Ovary (tissue), 9 donors: ENCODE data around the gene PAX2. TPM values are rescaled to one million over a fixed set of nuclear protein-coding genes. Genes with fewer than 3 reads are reported as not detected.

Experiments
- DNase-seq, 5 donors: peaks; one replicate each; pipeline ENCODE4 v3.0.0-alpha.2; 2019 to 2020
- H3K27ac ChIP-seq, 2 donors: fragments of 200-600 bp; one replicate each; pipeline versions ENCODE4 v1.5.1 to v1.8.0; 2019 to 2022
- H3K27me3 ChIP-seq: fragments of 200-600 bp; one replicate; pipeline ENCODE4 v1.8.0; 2022
- H3K36me3 ChIP-seq: fragments of 200-600 bp; sonication (generic); one replicate; pipeline ENCODE4 v1.5.1; 2019
- H3K4me1 ChIP-seq: one replicate; pipeline ENCODE4 v1.8.1; 2013; ENCODE audit warnings: mild to moderate bottlenecking, moderate library complexity; ENCODE audit not compliant: insufficient read depth
- H3K4me3 ChIP-seq: fragments of 200-600 bp; sonication (generic); one replicate; pipeline ENCODE4 v1.5.1; 2017
- H3K9me3 ChIP-seq, 2 donors: fragments of 200-600 bp in 1 of 2; sonication (generic) in 1 of 2; one replicate each; pipeline versions ENCODE4 v1.5.1 to v1.8.1; 2013 to 2019; ENCODE audit warnings: mild to moderate bottlenecking in 1 of 2, moderate library complexity in 1 of 2
- EP300 ChIP-seq: sonication (generic); formaldehyde crosslinking; IDR thresholded peaks from one replicate; pipeline ENCODE4 v1.6.1; 2017; ENCODE audit warnings: antibody characterized with exemption
- POLR2A ChIP-seq: fragments of 450-650 bp; IDR thresholded peaks from one replicate; pipeline ENCODE4 v1.6.1; 2017; ENCODE audit warnings: antibody characterized with exemption, mild to moderate bottlenecking, moderate library complexity
- WGBS, 3 donors: extraction: QIAGEN DNeasy Blood & Tissue Kit in 1 of 3; methylation state at CpG; one replicate each; pipeline versions ENCODE4 v1.1.5 to v1.1.7; 2013 to 2017; 5-methylcytosine and 5-hydroxymethylcytosine counted together
- intact Hi-C, 4 donors: fragments of 100-400 bp; cut with DNase I; formaldehyde crosslinking; loops; one replicate each; pipeline versions ENCODE4 v1.11.0 to v1.15.1; 2022 to 2023
- polyA plus RNA-seq, 2 donors: library from polyadenylated mRNA; stranded (reverse); fragments of 200-250 nt in 1 of 2; fragments of 350-450 nt in 1 of 2; fragmentation: Illumina TruSeq in 1 of 2; extraction: RNeasy Lipid Tissue Mini Kit (QIAGEN cat#74804) in 1 of 2; gene quantifications; one replicate each; pipeline ENCODE4 v1.2.3, GENCODE V29; 2013 to 2014
- total RNA-seq, 7 donors: library from RNA; depleted of rRNA in 2 of 7; stranded (reverse); fragments of >200 nt in 2 of 7; fragmentation: NEBNext Ultra II Directional in 3 of 7; extraction: Animal tissue kit (Norgen Biotek cat#: 25700) in 3 of 7; gene quantifications; one replicate each; pipeline versions ENCODE4 v1.1.0 to v1.2.4, GENCODE V29; 2016 to 2023
- TF ChIP-seq, protein P1 (sequence below), 3 donors: fragments of 450-650 bp in 2 of 3; fragments of 200-600 bp in 1 of 3; IDR thresholded peaks; one replicate each; pipeline versions ENCODE4 v1.5.1 to v1.8.0; 2016 to 2022; ENCODE audit warnings: antibody characterized with exemption in 3 of 3, mild to moderate bottlenecking in 1 of 3
- donor health status: DM: no; HTN: no; CAD: no; lungs with moderate emphysema.
- donor health status: DM: no; HTN: no; CAD: no.
- donor health status: Bipolar disorder and iron deficiency.
- donor health status: DM: yes; HTN: yes; CAD: no.
- donor health status: DM: no; HTN: no; CAD: no.
- donor health status: DM: yes; HTN: yes; CAD: no.

Gene PAX2
- total and polyA plus RNA-seq, 9 donors, result 0.04 to 10.8 (median 2.4) TPM; not detected in 3

DNA sequence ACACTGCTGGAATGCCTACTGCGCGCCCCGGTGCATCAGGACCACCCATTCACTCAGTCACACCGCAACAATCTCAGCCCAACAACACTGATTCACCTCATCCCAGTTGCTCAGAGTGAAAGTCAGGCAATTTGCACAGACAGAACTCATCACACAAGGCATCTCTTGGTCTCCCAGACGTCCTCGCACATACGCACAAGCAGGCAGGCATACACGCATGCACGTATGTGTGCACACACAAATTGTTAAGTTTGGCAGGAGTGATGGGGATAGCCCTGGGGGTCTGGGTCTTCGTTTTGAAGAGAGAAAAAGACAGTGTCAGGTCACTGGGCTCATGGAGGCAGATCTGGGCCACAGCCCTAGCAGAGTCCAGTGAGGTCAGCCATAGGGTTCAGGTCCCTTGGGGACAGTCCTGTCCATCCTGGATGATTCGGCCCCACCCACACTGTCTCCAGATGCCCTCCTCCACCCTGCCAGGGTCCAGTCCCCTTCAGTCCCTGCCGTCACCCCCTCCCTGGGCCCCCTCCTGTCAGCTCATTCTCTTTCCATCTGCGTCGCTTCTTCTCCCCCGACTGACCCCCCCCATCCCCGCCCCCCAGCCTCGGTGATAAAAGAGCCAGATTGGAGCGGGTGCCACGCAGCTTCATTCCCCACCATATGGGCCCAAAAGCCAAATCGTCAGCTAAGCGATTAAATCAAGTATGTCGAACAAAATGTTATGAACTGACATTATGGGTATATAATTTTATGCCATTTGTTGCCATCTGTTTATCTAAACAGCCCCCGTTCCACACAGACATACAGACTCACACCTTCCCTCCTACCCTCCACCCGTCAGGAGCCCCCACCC is 118.9 kb downstream of the PAX2 start:
- intact Hi-C loops, result no loop called here
- Histone ChIP-seq H3K27me3 (no peaks in the 10 kb centered on the region), H3K36me3 (no peaks in the 10 kb centered on the region), H3K27ac (no peak overlapping the region), H3K9me3 (no peaks in the 10 kb centered on the region), H3K4me3 (no peak overlapping the region), H3K4me1 (no peaks in the 10 kb centered on the region)
- TF ChIP-seq EP300 (no peak), POLR2A (no peak)
- TF ChIP-seq, protein P1, sequence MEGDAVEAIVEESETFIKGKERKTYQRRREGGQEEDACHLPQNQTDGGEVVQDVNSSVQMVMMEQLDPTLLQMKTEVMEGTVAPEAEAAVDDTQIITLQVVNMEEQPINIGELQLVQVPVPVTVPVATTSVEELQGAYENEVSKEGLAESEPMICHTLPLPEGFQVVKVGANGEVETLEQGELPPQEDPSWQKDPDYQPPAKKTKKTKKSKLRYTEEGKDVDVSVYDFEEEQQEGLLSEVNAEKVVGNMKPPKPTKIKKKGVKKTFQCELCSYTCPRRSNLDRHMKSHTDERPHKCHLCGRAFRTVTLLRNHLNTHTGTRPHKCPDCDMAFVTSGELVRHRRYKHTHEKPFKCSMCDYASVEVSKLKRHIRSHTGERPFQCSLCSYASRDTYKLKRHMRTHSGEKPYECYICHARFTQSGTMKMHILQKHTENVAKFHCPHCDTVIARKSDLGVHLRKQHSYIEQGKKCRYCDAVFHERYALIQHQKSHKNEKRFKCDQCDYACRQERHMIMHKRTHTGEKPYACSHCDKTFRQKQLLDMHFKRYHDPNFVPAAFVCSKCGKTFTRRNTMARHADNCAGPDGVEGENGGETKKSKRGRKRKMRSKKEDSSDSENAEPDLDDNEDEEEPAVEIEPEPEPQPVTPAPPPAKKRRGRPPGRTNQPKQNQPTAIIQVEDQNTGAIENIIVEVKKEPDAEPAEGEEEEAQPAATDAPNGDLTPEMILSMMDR (IDR thresholded peaks at IDR 0.05), result no peak
- WGBS, 3 donors, result 75 to 77% (median 75%) methylated on average over 24 of the region's 24 CpGs
- DNase-seq, result no peak

DNA sequence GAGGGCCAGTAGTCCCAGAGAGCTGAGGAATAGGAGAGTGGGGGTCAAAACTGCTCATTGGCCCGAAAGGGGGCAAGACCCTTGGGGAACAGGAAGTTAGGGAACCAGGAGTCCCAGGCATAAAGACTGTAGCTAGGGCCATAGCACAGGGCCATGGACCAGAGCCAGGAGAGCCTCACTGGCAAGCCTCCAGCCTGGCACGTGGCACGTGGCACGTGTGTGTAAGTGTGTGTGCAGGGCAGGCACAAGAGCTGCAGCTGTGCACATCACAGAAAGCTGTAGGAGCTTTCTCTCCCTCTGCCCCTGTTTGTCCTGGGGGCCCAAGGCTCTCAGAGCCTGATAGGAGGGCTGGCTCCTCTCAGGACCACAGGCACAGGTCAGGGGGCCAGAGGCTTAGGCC is 119.6 kb downstream of the PAX2 start:
- Histone ChIP-seq H3K27me3 (no peaks in the 10 kb centered on the region), H3K9me3 (no peaks in the 10 kb centered on the region), H3K4me3 (no peak overlapping the region), H3K27ac (no peak overlapping the region), H3K4me1 (no peaks in the 10 kb centered on the region), H3K36me3 (no peaks in the 10 kb centered on the region)
- TF ChIP-seq POLR2A, result no peak
- TF ChIP-seq, protein P1 (IDR thresholded peaks at IDR 0.05), result no peak
- no peak for TF ChIP-seq EP300
- intact Hi-C loops, result no loop called here
- 50 to 63% (median 52%) methylated on average over 4 of the region's 4 CpGs for WGBS, 3 donors
- DNase-seq, result peak in 1 of 5 donors; percentile 56

DNA sequence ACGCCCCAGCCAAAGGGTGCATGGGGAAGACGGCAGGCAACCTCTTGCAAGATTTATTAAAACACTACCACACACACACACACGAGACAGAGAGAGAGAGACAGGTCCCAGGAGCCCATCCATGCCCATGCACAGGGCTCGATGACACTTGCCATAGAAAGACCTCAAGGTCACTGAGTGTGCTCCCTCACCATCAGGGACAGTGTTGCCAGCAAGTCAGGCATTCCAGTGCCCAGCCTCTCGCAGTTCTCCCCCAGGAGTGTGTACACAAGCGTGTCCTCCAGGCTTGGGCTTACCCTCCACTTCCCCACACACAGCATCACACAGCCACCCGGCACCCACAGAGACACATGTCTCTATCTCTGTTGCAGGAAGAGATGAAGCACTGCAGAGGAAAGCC is 120.6 kb downstream of the PAX2 start:
- TF ChIP-seq POLR2A (no peak), EP300 (no peak)
- TF ChIP-seq, protein P1 (IDR thresholded peaks at IDR 0.05), result no peak
- Histone ChIP-seq H3K4me1 (no peaks in the 10 kb centered on the region), H3K27ac (no peak overlapping the region), H3K36me3 (no peaks in the 10 kb centered on the region), H3K27me3 (no peaks in the 10 kb centered on the region), H3K9me3 (no peaks in the 10 kb centered on the region), H3K4me3 (no peak overlapping the region)
- WGBS, 3 donors, result 66 to 71% (median 70%) methylated on average over 7 of the region's 7 CpGs
- no peak for DNase-seq
- intact Hi-C loops, result no loop called here

DNA sequence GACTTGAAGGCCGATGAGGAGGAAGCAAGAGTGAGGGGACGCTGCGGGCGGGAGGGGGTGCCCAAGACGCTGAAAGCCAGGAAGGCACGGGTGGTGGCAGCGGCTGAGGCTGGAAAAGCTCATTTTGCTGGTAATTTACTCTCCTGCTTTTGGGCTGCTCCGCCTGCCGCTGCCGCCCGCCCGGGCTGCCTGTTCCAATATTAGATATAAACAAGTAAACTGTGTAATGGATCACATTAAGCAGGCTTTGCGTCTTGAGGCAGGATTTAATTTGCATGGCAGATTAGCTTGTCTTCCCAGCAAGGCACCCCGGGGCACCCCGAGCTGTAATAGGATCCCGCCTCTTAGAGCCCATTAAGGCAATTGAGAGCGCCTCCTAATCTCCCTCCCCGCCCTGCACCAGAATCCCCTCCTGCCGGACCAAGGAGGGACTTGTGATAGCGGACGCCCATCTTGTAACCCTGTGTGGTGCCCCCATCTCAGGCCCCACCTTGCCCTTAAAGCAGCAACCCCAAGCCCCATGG is 121.3 kb downstream of the PAX2 start:
- Histone ChIP-seq H3K27ac (no peak overlapping the region), H3K36me3 (no peaks in the 10 kb centered on the region), H3K9me3 (no peaks in the 10 kb centered on the region), H3K27me3 (no peaks in the 10 kb centered on the region), H3K4me3 (no peak overlapping the region), H3K4me1 (no peaks in the 10 kb centered on the region)
- DNase-seq, result no peak
- 21 to 35% (median 31%) methylated on average over 21 of the region's 21 CpGs for WGBS, 3 donors
- intact Hi-C loops, result no loop called here
- no peak for TF ChIP-seq POLR2A
- TF ChIP-seq EP300, result no peak
- TF ChIP-seq, protein P1 (IDR thresholded peaks at IDR 0.05), result no peak
